GM18508 (cell line): ENCODE results near the gene FBXO15.

Source experiments
- ATAC-seq: cut with Tn5 transposase; IDR thresholded peaks from one replicate; pipeline ENCODE4 v1.9.1; 2021; ENCODE audit warnings: moderate number of reproducible peaks; ENCODE audit not compliant: insufficient read depth, unreplicated experiment

FBXO15 gene

DNA sequence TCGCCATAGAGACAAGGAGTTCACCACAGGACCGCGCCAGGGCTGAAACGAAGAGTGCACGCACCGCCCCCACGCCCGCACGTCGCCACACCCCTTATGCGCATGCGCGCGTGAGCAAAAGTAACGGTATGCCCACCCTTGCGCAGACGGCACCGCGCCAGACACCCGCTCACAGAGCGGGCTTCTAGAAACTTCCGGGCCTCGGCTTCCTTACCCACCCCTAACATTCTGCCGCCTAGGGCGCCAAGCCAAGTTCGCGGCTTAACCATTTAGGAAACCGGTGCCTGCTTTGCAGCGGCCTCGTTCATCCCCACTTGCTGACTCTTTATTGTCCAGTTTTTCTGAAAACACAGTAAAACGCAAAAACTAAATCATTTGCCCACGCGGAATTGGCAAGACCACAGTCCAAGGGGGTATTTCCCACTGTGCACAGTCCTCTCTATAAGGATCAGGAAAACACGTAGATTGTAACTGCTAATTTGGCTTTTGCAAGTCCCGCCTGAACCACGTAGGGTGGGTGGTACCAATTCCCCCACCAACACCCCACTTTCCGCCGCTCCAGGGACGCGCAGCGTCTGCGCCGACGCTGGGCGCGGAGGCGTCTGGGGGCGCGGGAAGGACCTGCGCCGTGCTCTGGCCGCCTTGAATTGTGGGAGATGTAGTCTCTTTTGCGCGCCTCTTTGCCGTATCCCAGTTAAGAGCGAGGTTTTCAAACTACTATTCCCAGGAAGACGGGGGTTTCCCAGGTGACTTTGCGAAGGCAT is at the start of gene FBXO15, which contains the start of gene TIMM21:
TSS of gene FBXO15 (minus strand) at position 56 of the 764 bp plus-strand sequence. CDS start at position 7, 49 bp downstream.
TSS of gene TIMM21 (plus strand) at position 745 of the 764 bp plus-strand sequence. CDS start 286 bp downstream, outside the sequence.
- peak; percentile 73 for ATAC-seq

GRCh38 chr18:74196220-74197119 is 48.8 kb upstream of the FBXO15 start:
- peak; percentile 72 for ATAC-seq

DNA sequence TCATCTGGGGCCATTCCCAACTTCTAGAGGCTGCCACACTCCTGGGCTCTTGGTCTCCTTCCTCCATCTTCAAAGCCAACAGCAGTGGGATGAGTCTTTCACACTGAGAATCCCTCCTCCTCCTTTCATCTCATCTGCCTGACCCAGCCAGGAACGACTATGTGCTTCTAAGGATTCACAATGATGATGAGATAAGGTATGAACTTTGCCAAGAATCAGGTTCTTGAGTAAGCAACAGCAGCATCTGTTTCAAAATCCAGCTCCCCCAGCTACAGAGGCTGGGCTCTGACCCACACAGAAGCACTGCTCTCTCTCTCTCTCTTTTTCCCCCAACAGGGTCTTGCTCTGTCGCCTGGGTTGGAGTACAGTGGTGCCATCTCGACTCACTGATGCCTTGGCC is 47.1 kb upstream of the FBXO15 start:
- no peak for ATAC-seq

- ATAC-seq = no peak
Measured at GRCh38 chr18:74191577-74191976, 43.9 kb upstream of the FBXO15 start.

DNA sequence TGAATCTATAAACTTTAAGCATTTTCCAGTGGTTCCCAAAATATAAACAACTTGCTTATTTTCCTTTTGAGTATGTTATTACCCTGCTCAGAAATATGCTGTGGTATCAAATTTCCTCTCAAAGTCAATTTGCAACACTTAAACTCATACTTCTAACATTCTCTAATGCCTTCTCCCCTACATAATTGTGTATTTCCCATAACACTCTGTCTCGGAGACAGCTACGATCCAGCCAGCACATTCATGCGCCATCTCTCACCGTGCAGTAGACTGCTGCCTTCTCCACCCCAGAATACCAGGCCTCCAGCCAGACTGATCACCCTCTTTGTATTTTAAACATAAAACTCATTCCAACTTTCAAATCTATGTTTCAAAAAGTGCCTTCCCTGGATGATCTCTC is 42.5 kb upstream of the FBXO15 start:
- no peak for ATAC-seq

GRCh38 chr18:74186661-74187060 is 39.0 kb upstream of the FBXO15 start:
- no peak for ATAC-seq

DNA sequence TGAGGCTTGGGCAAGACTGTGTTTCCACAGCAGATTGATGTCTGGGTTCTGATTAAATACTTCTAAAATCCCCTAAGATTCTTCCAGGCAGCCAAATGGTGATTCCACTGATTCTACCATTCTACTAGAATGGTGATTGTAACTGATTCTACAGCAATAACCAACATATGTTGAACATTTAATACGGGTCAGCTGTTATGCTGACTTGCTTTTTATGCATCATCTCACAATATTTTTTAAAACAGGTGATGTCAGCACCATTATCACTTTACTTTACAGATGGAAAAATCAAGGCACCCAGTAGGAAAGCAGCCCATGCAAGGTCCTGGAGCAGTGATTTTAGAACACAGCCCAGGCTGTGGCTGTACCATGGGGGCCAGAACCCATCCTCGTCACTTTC is 38.2 kb upstream of the FBXO15 start:
- no peak for ATAC-seq

DNA sequence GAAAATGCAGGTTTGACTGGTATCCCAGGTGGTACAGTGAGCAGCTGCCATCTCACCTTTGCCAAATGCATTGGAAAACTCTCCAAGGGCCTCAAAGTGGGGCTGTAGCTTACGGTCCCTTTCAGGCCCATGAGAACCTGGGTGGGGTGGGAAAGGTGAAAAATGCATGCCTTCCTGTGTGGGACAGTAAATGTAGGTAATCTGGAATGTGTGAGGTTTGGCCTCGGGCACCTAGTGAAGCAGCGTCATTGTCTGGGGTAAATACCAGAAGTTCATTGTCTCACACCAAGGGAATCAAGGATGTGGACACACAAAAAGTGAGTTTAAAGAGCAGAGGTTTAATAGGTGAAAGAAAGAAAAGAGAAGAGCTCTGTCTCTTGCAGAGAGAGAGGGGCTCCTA is 37.2 kb upstream of the FBXO15 start:
- no peak for ATAC-seq

- no peak for ATAC-seq
Measured at GRCh38 chr18:74183130-74183529, 35.5 kb upstream of the FBXO15 start.

DNA sequence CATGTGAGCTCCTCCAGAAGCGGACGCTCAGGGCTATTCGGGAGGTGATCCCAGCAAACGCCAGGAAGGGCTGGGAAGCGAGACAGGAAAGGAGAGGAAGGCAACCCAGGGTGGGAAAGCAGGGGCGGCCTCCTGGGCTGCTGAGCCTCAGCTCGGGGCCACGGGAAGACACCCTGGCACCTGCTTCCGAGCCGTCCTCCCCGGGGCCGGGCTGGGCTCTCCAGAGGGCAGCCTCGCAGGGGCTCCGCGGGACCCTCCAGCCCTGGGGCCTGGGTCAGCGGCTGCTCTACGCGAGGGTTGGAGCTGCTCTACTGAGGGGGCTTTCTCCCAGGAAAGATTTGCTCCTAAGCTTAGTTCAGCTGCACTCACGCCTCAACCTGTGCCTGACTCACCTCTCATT is 34.7 kb upstream of the FBXO15 start:
- no peak for ATAC-seq

DNA sequence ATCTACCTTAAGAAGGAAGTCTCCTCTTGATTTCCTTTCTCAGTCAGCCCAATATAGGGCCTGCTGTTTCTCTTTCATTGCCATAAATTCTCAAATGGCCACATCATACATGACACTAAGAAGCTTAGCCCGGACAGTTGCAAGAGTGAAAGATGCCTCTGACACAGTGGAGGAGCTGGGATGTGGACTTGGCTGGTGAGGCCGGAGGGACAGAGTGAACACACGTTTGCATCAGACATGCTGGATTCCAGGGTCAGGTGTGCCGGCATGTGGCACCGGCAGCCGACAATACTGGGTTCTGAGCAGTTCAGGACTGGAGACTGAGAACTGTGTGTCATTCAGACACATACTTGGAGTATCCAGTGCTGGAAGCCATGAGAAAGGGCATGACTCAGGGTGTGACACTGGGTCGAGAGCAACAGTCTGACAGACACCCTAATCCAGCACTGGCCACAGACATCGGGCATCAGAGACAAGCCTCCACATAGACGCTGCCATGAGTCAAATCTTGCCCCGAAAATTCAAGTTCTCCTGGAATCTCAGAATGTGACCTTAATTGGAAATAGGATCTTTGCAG is 32.1 kb upstream of the FBXO15 start:
- no peak for ATAC-seq

DNA sequence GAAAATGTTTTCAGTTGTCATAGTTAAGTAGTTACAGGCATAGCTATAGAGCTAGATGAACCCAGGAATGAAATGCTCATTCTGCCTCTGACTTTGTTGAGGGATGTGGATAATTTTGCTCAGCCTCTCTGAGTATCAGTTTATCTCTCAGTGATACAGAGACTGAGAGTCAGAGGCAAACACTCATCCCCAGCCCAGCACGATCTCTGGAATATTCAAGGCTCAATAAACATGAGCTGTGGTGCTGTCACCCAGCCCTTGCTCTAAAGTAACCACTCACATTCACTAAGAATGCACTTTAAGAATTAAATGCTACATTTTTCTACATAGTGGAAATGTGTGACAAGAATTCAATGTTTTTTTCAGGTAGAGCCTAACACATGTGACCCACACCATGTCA is 31.2 kb upstream of the FBXO15 start:
- no peak for ATAC-seq

GRCh38 chr18:74175658-74176057 is 28.0 kb upstream of the FBXO15 start:
- ATAC-seq = no peak

DNA sequence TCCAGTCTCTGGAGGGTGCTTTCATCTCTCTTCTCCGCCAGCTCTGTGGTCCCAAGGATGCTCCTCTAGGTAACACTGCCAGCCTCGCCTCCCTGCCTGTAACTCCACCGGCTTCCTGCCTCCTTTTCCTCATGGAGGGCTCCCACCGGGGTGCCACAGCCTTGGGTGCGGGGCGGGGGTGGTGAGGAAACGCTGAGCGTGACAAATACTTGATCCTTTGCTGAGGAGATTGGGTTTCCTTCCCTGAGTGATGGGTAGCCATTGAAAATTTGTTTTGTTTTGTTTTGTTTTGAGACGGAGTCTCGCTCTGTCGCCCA is 25.8 kb upstream of the FBXO15 start:
- ATAC-seq = no peak

- ATAC-seq = no peak
Measured at GRCh38 chr18:74172697-74173433, 25.2 kb upstream of the FBXO15 start.

DNA sequence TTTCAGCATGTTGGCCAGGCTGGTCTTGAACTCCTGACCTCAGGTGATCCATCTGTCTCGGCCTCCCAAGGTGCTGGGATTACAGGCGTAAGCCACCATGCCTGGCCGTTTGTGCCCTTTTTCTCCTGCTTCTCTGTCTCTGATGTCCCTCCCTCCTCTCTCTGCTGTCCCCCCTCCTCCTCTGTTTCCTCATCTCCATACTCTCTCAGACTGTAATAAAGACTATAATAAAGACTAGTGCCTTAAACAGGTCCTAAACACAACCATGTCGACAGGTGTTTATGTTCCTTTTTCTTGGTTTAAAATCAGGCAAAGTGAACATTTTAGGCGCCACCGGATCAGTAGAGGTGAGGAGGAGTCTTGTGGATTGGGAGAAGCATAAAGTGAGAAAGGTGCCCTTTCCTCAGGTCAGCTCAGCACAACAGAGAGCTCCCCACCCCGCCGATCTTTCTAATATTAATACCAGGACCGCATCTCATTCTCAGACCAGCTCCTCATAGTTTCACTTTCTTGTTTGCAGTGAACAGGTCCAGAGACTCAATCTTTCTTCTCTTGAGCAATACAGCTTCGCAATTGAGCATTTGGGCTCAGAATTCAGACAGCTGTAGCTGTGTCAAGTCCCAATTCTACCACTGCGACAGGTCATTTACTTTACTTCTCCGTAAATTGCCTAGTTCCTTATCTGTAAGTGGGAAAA is 24.4 kb upstream of the FBXO15 start:
- peak; percentile 70 for ATAC-seq

- no peak for ATAC-seq
Measured at GRCh38 chr18:74166386-74166785, 18.8 kb upstream of the FBXO15 start.

DNA sequence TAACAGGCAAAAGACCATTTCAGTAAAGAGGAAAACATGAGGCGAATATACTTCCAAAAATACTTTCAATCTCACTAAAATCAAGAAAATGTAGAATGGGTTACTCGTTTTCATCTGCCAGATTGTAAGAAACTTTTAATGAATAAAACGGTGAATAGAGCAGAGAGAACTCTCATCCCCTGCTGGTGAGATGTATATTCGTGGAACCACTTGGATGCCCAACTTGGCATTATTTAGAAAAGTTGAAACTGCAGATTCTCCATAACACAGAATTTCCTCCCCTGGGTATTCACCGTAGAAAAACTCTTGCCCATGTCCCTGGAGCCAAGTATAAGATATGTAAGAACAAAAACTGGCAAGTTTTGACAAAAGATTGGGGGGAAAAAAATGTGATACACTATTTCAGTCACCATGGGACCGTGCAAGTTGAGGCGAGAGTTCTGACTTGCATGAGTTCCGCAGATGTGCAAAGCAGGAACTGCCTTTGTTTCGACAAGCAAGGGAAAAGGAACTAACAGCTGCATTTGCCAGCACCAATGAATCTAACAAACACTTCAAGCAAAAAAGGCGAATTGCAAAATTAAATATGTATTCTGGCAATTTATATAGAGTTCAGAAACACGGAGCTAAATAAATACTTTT is 15.5 kb upstream of the FBXO15 start:
- ATAC-seq = no peak

GRCh38 chr18:74155276-74155675 is 7.6 kb upstream of the FBXO15 start:
- no peak for ATAC-seq
